Measurements from ENCODE around the gene ALG2.

Gene ALG2

GRCh38 chr9:99178912-99179872 lies 42.5 kb downstream of the ALG2 start:
- DNase-seq: no peak
- intact Hi-C loops (cut with DNase I): no loop called here

GRCh38 chr9:99177576-99178366 lies 44.0 kb downstream of the ALG2 start:
- DNase-seq: no peak
- intact Hi-C loops (cut with DNase I): no loop called here

GRCh38 chr9:99176527-99177013 lies 45.2 kb downstream of the ALG2 start:
- no peak for DNase-seq
- intact Hi-C loops (cut with DNase I): no loop called here

- intact Hi-C loops (cut with DNase I): no loop called here
- DNase-seq: peak in 5 of 42 donors; percentile 6 to 44 (median 13)
These were observed 47.9 kb downstream of the ALG2 start for GRCh38 chr9:99173570-99174504.

- no peak for DNase-seq
- intact Hi-C loops (cut with DNase I): no loop called here
These were observed 49.3 kb downstream of the ALG2 start for GRCh38 chr9:99172124-99173091.

GRCh38 chr9:99171225-99172123 lies 50.3 kb downstream of the ALG2 start:
- DNase-seq: no peak
- intact Hi-C loops (cut with DNase I): no loop called here

GRCh38 chr9:99169982-99170761 lies 51.6 kb downstream of the ALG2 start:
- intact Hi-C loops (cut with DNase I): no loop called here
- no peak for DNase-seq

- intact Hi-C loops (cut with DNase I): no loop called here
- DNase-seq: no peak
These were observed 52.7 kb downstream of the ALG2 start for GRCh38 chr9:99169086-99169485.

GRCh38 chr9:99167694-99168093 lies 54.0 kb downstream of the ALG2 start:
- no peak for DNase-seq
- intact Hi-C loops (cut with DNase I): no loop called here

GRCh38 chr9:99167119-99167518 lies 54.6 kb downstream of the ALG2 start:
- DNase-seq: no peak
- intact Hi-C loops (cut with DNase I): no loop called here
